HepG2 (cell line): ENCODE measurements around the gene SULT2B1. TPM values are rescaled to one million over a fixed set of nuclear protein-coding genes. Genes with fewer than 3 reads are reported as not detected.

Experiments used
- ADNP ChIP-seq: sonication (generic); formaldehyde crosslinking; IDR thresholded peaks from 2 replicates; pipeline ENCODE4 v1.4.0; 2020; ENCODE audit warnings: missing genetic modification reagents
- CHD4 ChIP-seq: fragments of 200-600 bp; sonication (generic); IDR thresholded peaks from 2 replicates; pipeline ENCODE4 v1.7.0; 2017; ENCODE audit warnings: mild to moderate bottlenecking, low read length, borderline replicate concordance
- CSRNP1 ChIP-seq: sonication (generic); formaldehyde crosslinking; IDR thresholded peaks from 2 replicates; pipeline ENCODE4 v1.8.1; 2023; ENCODE audit warnings: mild to moderate bottlenecking, missing genetic modification reagents
- DNMT3B ChIP-seq: conservative IDR thresholded peaks from 2 replicates; pipeline ENCODE4 v1.6.1; 2016; ENCODE audit warnings: missing biosample characterization, control low read depth
- KAT7 ChIP-seq: IDR thresholded peaks from 2 replicates; pipeline ENCODE4 v1.6.1; 2018; ENCODE audit warnings: borderline replicate concordance, missing compliant biosample characterization
- MAFK ChIP-seq, 2 experiments: IDR thresholded peaks in 1 of 2; conservative IDR thresholded peaks in 1 of 2; 2 replicates each; pipeline ENCODE4 v1.6.1; 2011; ENCODE audit warnings: improper control_type of control experiment in 2 of 2, low read length in 2 of 2
- MED8 ChIP-seq: sonication (generic); formaldehyde crosslinking; IDR thresholded peaks from 2 replicates; pipeline ENCODE4 v1.8.1; 2023; ENCODE audit warnings: mild to moderate bottlenecking, missing genetic modification reagents; ENCODE audit not compliant: insufficient replicate concordance
- MLXIP ChIP-seq: sonication (generic); formaldehyde crosslinking; IDR thresholded peaks from 2 replicates; pipeline ENCODE4 v1.9.0; 2021; ENCODE audit warnings: missing genetic modification reagents, borderline replicate concordance
- MTERF4 ChIP-seq: sonication (generic); formaldehyde crosslinking; IDR thresholded peaks from 2 replicates; pipeline ENCODE4 v1.8.0; 2023; ENCODE audit warnings: mild to moderate bottlenecking, missing genetic modification reagents
- NR2F1 ChIP-seq, 2 experiments: fragments of 450-650 bp in 1 of 2; formaldehyde crosslinking in 1 of 2; IDR thresholded peaks; 2 replicates each; pipeline versions ENCODE4 v1.5.0 to v1.6.1; 2016 to 2020; ENCODE audit warnings: mild to moderate bottlenecking in 1 of 2, missing compliant biosample characterization in 1 of 2, missing genetic modification reagents in 1 of 2, moderate library complexity in 1 of 2
- ONECUT2 ChIP-seq: sonication (generic); formaldehyde crosslinking; IDR thresholded peaks from 2 replicates; pipeline ENCODE4 v1.4.0; 2020; ENCODE audit warnings: missing genetic modification reagents
- RBM39 ChIP-seq: fragments of 200-400 bp; formaldehyde crosslinking; IDR thresholded peaks from one replicate; pipeline ENCODE4 v1.6.1; 2018; ENCODE audit warnings: antibody characterized with exemption, mild to moderate bottlenecking, low read depth, low read length; ENCODE audit not compliant: poor library complexity, severe bottlenecking
- TAF15 ChIP-seq: fragments of 200-400 bp; formaldehyde crosslinking; IDR thresholded peaks from one replicate; pipeline ENCODE4 v1.6.1; 2018; ENCODE audit warnings: mild to moderate bottlenecking, low read depth, low read length; ENCODE audit not compliant: poor library complexity, severe bottlenecking
- ZBTB46 ChIP-seq: sonication (generic); formaldehyde crosslinking; IDR thresholded peaks from 2 replicates; pipeline ENCODE4 v1.4.0; 2020; ENCODE audit warnings: mild to moderate bottlenecking, missing genetic modification reagents, borderline replicate concordance
- ZNF224 ChIP-seq: sonication (generic); formaldehyde crosslinking; IDR thresholded peaks from 2 replicates; pipeline ENCODE4 v1.5.0; 2020; ENCODE audit warnings: mild to moderate bottlenecking, missing genetic modification reagents
- ZNF704 ChIP-seq: sonication (generic); formaldehyde crosslinking; IDR thresholded peaks from 2 replicates; pipeline ENCODE4 v1.8.1; 2023; ENCODE audit warnings: mild to moderate bottlenecking, inconsistent platforms, moderate library complexity, missing genetic modification reagents, borderline replicate concordance
- ZNF737 ChIP-seq: sonication (generic); formaldehyde crosslinking; IDR thresholded peaks from 2 replicates; pipeline ENCODE4 v1.5.0; 2020; ENCODE audit warnings: missing genetic modification reagents, mild to moderate bottlenecking, borderline replicate concordance
- ZSCAN22 ChIP-seq: sonication (generic); formaldehyde crosslinking; IDR thresholded peaks from 2 replicates; pipeline ENCODE4 v1.4.0; 2020; ENCODE audit warnings: mild to moderate bottlenecking, missing genetic modification reagents
- polyA plus RNA-seq, 8 experiments: library from polyadenylated mRNA; depleted of rRNA in 3 of 8; stranded (reverse) in 7 of 8; unstranded in 1 of 8; fragments of >200 nt; fragmentation: Illumina TruSeq in 4 of 8; extraction: Trizol in 4 of 8; gene quantifications; 2 replicates each; pipeline versions ENCODE4 v1.2.1 to v1.2.3, GENCODE V29; 2011 to 2016; ENCODE audit warnings: low read depth in 4 of 8, missing spikeins in 1 of 8, mixed read lengths in 1 of 8; ENCODE audit not compliant: insufficient read depth in 1 of 8
- total RNA-seq, 5 experiments: library from RNA; depleted of rRNA; stranded (reverse); fragments of >200 nt; fragmentation: Illumina TruSeq; extraction: Trizol; gene quantifications; 2 replicates each; pipeline ENCODE4 v1.2.3, GENCODE V29; 2016; ENCODE audit warnings: low read depth in 1 of 5

SULT2B1 gene
- total and polyA plus RNA-seq, 2 of the 13 experiments (the other 11 are each of a cell fraction or from before 2014, with no cell fraction given), result 0.13 TPM; not detected in 1

GRCh38 chr19:48619692-48620585, 68.0 kb downstream of the SULT2B1 start (continued):
- no peak for TF ChIP-seq MLXIP (CRISPR knock-in tag)
- 0 out of 2 replicates have a peak, but pooled peaks have one; percentile 36 for TF ChIP-seq ZBTB46 (CRISPR knock-in tag)
- TF ChIP-seq ZNF704, result 0 out of 2 replicates have a peak, but pooled peaks have one; percentile 41
- no peak for TF ChIP-seq ZNF737 (CRISPR knock-in tag)
- TF ChIP-seq ADNP (CRISPR knock-in tag), result peak; percentile 99; the same call in 1 of the 2 replicates
- no peak for TF ChIP-seq DNMT3B
- peak; percentile 99 for TF ChIP-seq CHD4
- 0 out of 4 replicates have a peak, but pooled peaks of 1 of the 2 experiments have one; percentile 17 for TF ChIP-seq MAFK (conservative IDR thresholded peaks at IDR 0.05 in 1 of 2, IDR thresholded peaks at IDR 0.05 in 1 of 2; ENCODE audit: low read length in 2 of 2)
- peak in 1 of 2 experiments; percentile 51; a peak in 1 of 4 replicates for TF ChIP-seq NR2F1 (CRISPR knock-in tag; IDR thresholded peaks at IDR 0.05)
- TF ChIP-seq TAF15, result no peak
- TF ChIP-seq RBM39, result no peak
- TF ChIP-seq ZNF224 (CRISPR knock-in tag), result 0 out of 2 replicates have a peak, but pooled peaks have one; percentile 12
- peak; percentile 8; the same call in 1 of the 2 replicates for TF ChIP-seq MTERF4
- TF ChIP-seq CSRNP1 (CRISPR knock-in tag), result peak; percentile 19; the same call in 1 of the 2 replicates
- 0 out of 2 replicates have a peak, but pooled peaks have one; percentile 11 for TF ChIP-seq ONECUT2 (CRISPR knock-in tag)
- peak; percentile 0 for TF ChIP-seq MED8 (CRISPR knock-in tag)
- no peak; the same call in 1 of the 2 replicates for TF ChIP-seq KAT7 (CRISPR knock-in tag)
- TF ChIP-seq ZSCAN22 (CRISPR knock-in tag), result peak; percentile 10; the same call in 1 of the 2 replicates
